HepG2 (cell line): ENCODE measurements around the gene SS18L1. TPM values are rescaled to one million over a fixed set of nuclear protein-coding genes. Genes with fewer than 3 reads are reported as not detected.

Experiments
- AFF4 ChIP-seq: sonication (generic); formaldehyde crosslinking; IDR thresholded peaks from 2 replicates; pipeline ENCODE4 v1.4.0; 2020; ENCODE audit warnings: missing genetic modification reagents
- CC2D1A ChIP-seq: sonication (generic); formaldehyde crosslinking; IDR thresholded peaks from 2 replicates; pipeline ENCODE4 v1.8.1; 2023; ENCODE audit warnings: mild to moderate bottlenecking, missing genetic modification reagents
- CEBPZ ChIP-seq: IDR thresholded peaks from 2 replicates; pipeline ENCODE4 v1.6.1; 2012; ENCODE audit warnings: low read length, improper control_type of control experiment
- FOXC1 ChIP-seq: sonication (generic); formaldehyde crosslinking; IDR thresholded peaks from 2 replicates; pipeline ENCODE4 v1.8.0; 2022; ENCODE audit warnings: mild to moderate bottlenecking, missing genetic modification reagents, borderline replicate concordance
- MAZ ChIP-seq, 2 experiments: sonication (generic) in 1 of 2; formaldehyde crosslinking in 1 of 2; IDR thresholded peaks; 2 replicates each; pipeline versions ENCODE4 v1.5.0 to v1.6.1; 2012 to 2020; ENCODE audit warnings: low read depth in 2 of 2, mild to moderate bottlenecking in 2 of 2, borderline replicate concordance in 1 of 2, improper control_type of control experiment in 1 of 2, low read length in 1 of 2, missing genetic modification reagents in 1 of 2, moderate library complexity in 1 of 2
- MTERF4 ChIP-seq: sonication (generic); formaldehyde crosslinking; IDR thresholded peaks from 2 replicates; pipeline ENCODE4 v1.8.0; 2023; ENCODE audit warnings: mild to moderate bottlenecking, missing genetic modification reagents
- MXD1 ChIP-seq: sonication (generic); formaldehyde crosslinking; IDR thresholded peaks from 2 replicates; pipeline ENCODE4 v1.4.0; 2020; ENCODE audit warnings: mild to moderate bottlenecking, missing genetic modification reagents
- NFATC3 ChIP-seq: sonication (generic); formaldehyde crosslinking; IDR thresholded peaks from 2 replicates; pipeline ENCODE4 v1.5.1; 2020; ENCODE audit warnings: mild to moderate bottlenecking, missing genetic modification reagents
- TBX3 ChIP-seq: fragments of 450-650 bp; IDR thresholded peaks from 2 replicates; pipeline ENCODE4 v1.6.1; 2017; ENCODE audit warnings: antibody characterized with exemption, mild to moderate bottlenecking, inconsistent platforms, borderline replicate concordance
- U2AF1 ChIP-seq: fragments of 200-400 bp; formaldehyde crosslinking; optimal IDR thresholded peaks from 2 replicates; pipeline ENCODE3; 2017; ENCODE audit warnings: mild to moderate bottlenecking, low read depth, low read length
- ZNF609 ChIP-seq: sonication (generic); formaldehyde crosslinking; IDR thresholded peaks from 2 replicates; pipeline ENCODE4 v1.4.0; 2020; ENCODE audit warnings: mild to moderate bottlenecking, missing genetic modification reagents, borderline replicate concordance
- polyA plus RNA-seq, 8 experiments: library from polyadenylated mRNA; depleted of rRNA in 3 of 8; stranded (reverse) in 7 of 8; unstranded in 1 of 8; fragments of >200 nt; fragmentation: Illumina TruSeq in 4 of 8; extraction: Trizol in 4 of 8; gene quantifications; 2 replicates each; pipeline versions ENCODE4 v1.2.1 to v1.2.3, GENCODE V29; 2011 to 2016; ENCODE audit warnings: low read depth in 4 of 8, missing spikeins in 1 of 8, mixed read lengths in 1 of 8; ENCODE audit not compliant: insufficient read depth in 1 of 8
- total RNA-seq, 5 experiments: library from RNA; depleted of rRNA; stranded (reverse); fragments of >200 nt; fragmentation: Illumina TruSeq; extraction: Trizol; gene quantifications; 2 replicates each; pipeline ENCODE4 v1.2.3, GENCODE V29; 2016; ENCODE audit warnings: low read depth in 1 of 5

The SS18L1 gene
- total and polyA plus RNA-seq, 2 of the 13 experiments (the other 11 are each of a cell fraction or from before 2014, with no cell fraction given), result 17.8 to 27.6 TPM

GRCh38 chr20:62219992-62220665 lies 76.6 kb downstream of the SS18L1 start, which contains the start of gene HRH3 (continued):
- TF ChIP-seq ZNF609 (CRISPR knock-in tag), result no peak
- TF ChIP-seq FOXC1 (CRISPR knock-in tag), result 0 out of 2 replicates have a peak, but pooled peaks have one; percentile 23
- 0 out of 2 replicates have a peak, but pooled peaks have one; percentile 2 for TF ChIP-seq TBX3
- TF ChIP-seq U2AF1, result no peak
- TF ChIP-seq CEBPZ, result no peak
- TF ChIP-seq CC2D1A (CRISPR knock-in tag), result no peak
- peak; percentile 16; the same call in 1 of the 2 replicates for TF ChIP-seq MTERF4 (CRISPR knock-in tag)
- peak; percentile 59; the same call in 1 of the 2 replicates for TF ChIP-seq MAZ (IDR thresholded peaks at IDR 0.05; ENCODE audit: borderline replicate concordance, low read depth, low read length)
- TF ChIP-seq MAZ (CRISPR knock-in tag; IDR thresholded peaks at IDR 0.05; ENCODE audit: low read depth), result peak; percentile 81
- no peak for TF ChIP-seq NFATC3 (CRISPR knock-in tag)
- no peak for TF ChIP-seq AFF4 (CRISPR knock-in tag)
- TF ChIP-seq MXD1 (CRISPR knock-in tag), result peak; percentile 83
